Measurements from ENCODE around the gene SCCPDH.

SCCPDH gene

GRCh38 chr1:246781212-246781611, 57.0 kb downstream of the SCCPDH start:
- TF ChIP-seq ZFX (IDR thresholded peaks at IDR 0.05) (no peak), CTCF (conservative IDR thresholded peaks at IDR 0.05) (no peak)
- H3K27ac ChIP-seq = no peak overlapping the region

- TF ChIP-seq ZFX (IDR thresholded peaks at IDR 0.05) = no peak
- no peak for TF ChIP-seq CTCF (conservative IDR thresholded peaks at IDR 0.05)
- no peak overlapping the region for H3K27ac ChIP-seq
Measured at GRCh38 chr1:246782120-246782900, 58.1 kb downstream of the SCCPDH start.

GRCh38 chr1:246784621-246785493, 60.6 kb downstream of the SCCPDH start:
- TF ChIP-seq CTCF (conservative IDR thresholded peaks at IDR 0.05) = no peak
- TF ChIP-seq ZFX (IDR thresholded peaks at IDR 0.05) = no peak
- no peak overlapping the region for H3K27ac ChIP-seq

- H3K27ac ChIP-seq = no peak overlapping the region
- no peak for TF ChIP-seq CTCF (conservative IDR thresholded peaks at IDR 0.05)
- no peak for TF ChIP-seq ZFX (IDR thresholded peaks at IDR 0.05)
Measured at GRCh38 chr1:246785494-246786111, 61.4 kb downstream of the SCCPDH start.

- no peak overlapping the region for H3K27ac ChIP-seq
- TF ChIP-seq CTCF (conservative IDR thresholded peaks at IDR 0.05) (no peak), ZFX (IDR thresholded peaks at IDR 0.05) (no peak)
Measured at GRCh38 chr1:246786606-246787238, 62.5 kb downstream of the SCCPDH start.

GRCh38 chr1:246787781-246788513, 63.7 kb downstream of the SCCPDH start:
- TF ChIP-seq CTCF (conservative IDR thresholded peaks at IDR 0.05) (no peak), ZFX (IDR thresholded peaks at IDR 0.05) (no peak)
- no peak overlapping the region for H3K27ac ChIP-seq
